ENCODE results near the gene CLEC4C. TPM values are rescaled to one million over a fixed set of nuclear protein-coding genes. Genes with fewer than 3 reads are reported as not detected.
"Not testable (repeated sequence)": the region's sequence is repeated elsewhere in the genome, so short reads cannot be mapped to it uniquely, and the experiment has no call there.

CLEC4C gene, protein sequence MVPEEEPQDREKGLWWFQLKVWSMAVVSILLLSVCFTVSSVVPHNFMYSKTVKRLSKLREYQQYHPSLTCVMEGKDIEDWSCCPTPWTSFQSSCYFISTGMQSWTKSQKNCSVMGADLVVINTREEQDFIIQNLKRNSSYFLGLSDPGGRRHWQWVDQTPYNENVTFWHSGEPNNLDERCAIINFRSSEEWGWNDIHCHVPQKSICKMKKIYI
- total RNA-seq (2014; rRNA removed; shearing (Covaris generic)): not detected in 2 replicates

DNA sequence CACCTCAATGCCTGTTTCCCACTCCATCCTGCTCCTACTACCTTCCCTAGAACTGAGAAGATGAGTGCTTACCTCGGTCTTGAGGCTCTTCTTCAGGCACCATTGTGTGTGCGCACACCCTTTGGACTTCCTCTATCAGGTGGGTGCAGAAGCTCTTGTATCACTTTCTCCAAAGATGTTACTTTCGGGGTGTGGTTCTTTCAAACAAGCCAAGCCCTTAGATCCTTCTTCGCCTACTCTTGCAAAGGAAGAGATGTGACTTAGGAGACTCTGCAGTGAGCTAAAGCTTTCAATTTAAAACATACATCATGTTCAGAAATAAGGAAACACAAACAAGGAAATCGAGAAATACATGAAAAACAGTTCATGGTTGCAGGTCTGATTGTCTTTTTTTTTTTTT is at the start of gene CLEC4C:
CLEC4C (minus strand) TSS at position 130 of the 400 bp plus-strand sequence; CDS start at position 103, 27 bp downstream.
- H3K27me3 ChIP-seq: no peaks in the 10 kb centered on the region
- no peak for DNase-seq
- no peaks in the 10 kb centered on the region for H3K9me3 ChIP-seq (replicated peaks)
- H3K36me3 ChIP-seq: no peaks in the 10 kb centered on the region
- no peak within 1 kb of the TSS for H3K4me3 ChIP-seq
- H3K4me1 ChIP-seq: no peaks in the 10 kb centered on the region
- H3K27ac ChIP-seq: no peak within 1 kb of the TSS

DNA sequence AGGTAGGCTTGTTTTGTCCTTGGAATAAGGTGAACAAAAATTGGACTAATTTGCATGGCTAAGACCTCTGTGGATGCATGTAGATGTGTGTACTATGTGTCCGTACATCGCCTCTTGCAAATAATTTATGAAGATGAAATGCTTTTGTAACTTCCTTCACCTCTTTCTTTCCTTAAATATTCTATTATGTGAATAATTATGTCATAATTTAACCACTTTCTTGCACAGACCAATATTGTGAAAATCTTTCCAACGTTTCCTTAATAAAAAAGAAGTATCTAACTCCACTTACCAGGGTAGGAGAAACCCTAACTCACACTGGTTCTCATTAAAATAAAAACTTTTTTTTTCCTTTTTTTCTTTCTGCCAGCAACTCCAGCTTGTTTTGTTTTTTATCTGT is 46.0 kb upstream of the CLEC4C start:
- no peak overlapping the region for H3K27ac ChIP-seq
- no peaks in the 10 kb centered on the region for H3K36me3 ChIP-seq
- DNase-seq: no peak
- H3K4me3 ChIP-seq: no peak overlapping the region
- peaks cover 8% of the 10 kb centered on the region; the same call in 1 of the 2 replicates for H3K27me3 ChIP-seq
- H3K4me1 ChIP-seq: no peaks in the 10 kb centered on the region
- no peaks in the 10 kb centered on the region for H3K9me3 ChIP-seq (replicated peaks)

DNA sequence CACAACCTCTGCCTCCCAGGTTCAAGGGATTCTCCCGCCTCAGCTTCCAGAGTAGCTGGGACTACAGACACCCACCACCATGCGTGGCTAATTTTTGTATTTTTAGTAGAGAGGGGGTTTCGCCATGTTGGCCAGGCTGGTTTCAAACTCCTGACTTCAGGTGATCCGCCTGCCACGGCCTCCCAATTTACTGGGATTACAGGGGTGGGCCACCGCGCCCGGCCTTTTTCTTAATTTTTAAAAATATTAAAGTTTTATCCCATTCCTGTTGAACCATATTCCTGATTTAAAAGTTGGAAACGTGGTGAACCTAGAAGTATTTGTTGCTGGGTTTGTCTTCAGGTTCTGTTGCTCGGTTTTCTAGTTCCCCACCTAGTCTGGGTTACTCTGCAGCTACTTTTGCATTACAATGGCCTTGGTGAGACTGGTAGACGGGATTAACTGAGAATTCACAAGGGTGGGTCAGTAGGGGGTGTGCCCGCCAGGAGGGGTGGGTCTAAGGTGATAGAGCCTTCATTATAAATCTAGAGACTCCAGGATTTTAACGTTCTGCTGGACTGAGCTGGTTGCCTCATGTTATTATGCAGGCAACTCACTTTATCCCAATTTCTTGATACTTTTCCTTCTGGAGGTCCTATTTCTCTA is 41.8 kb upstream of the CLEC4C start, which contains the start of gene NANOG:
NANOG (plus strand) TSS at position 519 of the 645 bp plus-strand sequence. CDS start 213 bp downstream, outside the sequence.
- not testable (repeated sequence) for H3K9me3 ChIP-seq (replicated peaks); H3K36me3 ChIP-seq; H3K27ac ChIP-seq; DNase-seq; H3K4me3 ChIP-seq; H3K27me3 ChIP-seq; H3K4me1 ChIP-seq

DNA sequence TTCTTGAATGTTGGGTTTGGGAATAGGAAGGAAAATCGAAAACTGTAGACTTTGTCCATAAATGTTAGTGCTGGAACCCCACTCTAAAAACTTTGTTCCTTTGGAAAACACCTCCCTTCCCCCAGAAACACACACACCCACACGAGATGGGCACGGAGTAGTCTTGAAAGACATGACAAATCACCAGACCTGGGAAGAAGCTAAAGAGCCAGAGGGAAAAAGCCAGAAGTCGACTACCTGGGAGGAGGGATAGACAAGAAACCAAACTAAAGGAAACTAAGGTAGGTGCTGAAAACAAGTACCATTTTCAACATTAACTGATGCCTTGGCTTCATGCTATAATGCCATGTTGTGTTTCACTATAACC is 41.1 kb upstream of the CLEC4C start:
- Histone ChIP-seq H3K36me3 (no peaks in the 10 kb centered on the region), H3K27me3 (peaks cover 8% of the 10 kb centered on the region; the same call in 1 of the 2 replicates), H3K4me3 (no peak overlapping the region), H3K9me3 (replicated peaks) (no peaks in the 10 kb centered on the region), H3K4me1 (no peaks in the 10 kb centered on the region), H3K27ac (no peak overlapping the region)
- DNase-seq: no peak

DNA sequence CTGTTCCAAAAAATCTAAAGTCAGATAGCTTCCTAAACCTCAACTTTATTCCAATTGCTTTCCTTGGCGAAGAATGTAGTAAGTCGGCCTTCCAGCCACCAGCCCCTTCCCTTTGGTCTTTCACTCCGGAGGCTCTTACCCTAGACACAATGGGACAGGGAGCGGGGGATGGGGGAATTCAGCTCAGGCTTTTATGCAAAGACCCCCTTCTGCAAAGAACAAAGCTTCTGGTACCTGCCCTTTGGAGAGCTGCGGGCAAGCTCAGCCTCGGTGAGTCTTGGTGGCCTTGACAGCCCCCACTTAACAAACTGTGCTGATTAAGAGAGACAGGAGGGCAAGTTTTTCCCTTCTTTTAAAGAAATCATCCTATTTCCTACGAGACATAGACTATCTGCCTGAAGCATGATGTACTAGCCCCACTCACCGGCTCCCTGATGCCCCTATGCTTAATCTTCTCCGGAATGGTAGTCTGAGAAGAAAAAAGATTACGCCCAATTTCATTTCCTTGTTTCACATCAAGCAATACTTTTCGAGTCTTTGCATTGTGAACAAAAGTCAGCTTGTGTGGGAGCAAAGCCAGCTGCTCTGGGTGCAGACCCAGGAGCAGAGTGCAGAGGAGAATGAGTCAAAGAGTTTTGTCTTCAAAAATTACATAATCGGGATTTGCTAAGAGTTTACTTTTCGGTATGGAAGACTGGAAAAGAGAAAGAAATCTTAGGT is 40.6 kb upstream of the CLEC4C start:
- Histone ChIP-seq H3K27me3 (peaks cover 8% of the 10 kb centered on the region; the same call in 1 of the 2 replicates), H3K27ac (no peak overlapping the region), H3K36me3 (no peaks in the 10 kb centered on the region), H3K4me1 (no peaks in the 10 kb centered on the region), H3K9me3 (replicated peaks) (no peaks in the 10 kb centered on the region), H3K4me3 (no peak overlapping the region)
- DNase-seq: no peak

DNA sequence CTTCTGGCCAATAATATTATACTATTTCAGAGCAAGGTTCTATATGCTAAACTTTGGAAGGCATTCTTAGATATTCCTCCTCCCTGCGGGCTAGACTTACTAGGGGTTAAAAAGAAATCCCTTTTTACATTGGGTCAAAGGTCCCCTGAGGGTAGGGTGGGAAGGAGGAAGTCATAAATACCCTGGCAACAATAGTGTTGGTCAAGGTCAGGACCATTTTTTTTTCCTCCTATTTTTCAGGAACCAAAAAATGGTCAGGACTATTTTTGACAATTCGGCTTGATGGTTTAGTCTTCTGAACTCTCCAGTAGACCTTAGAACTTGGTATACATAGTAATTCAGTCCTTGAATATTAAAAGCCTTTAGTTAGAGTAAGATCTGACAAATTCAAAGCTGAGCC is 37.5 kb upstream of the CLEC4C start:
- Histone ChIP-seq H3K4me1 (no peaks in the 10 kb centered on the region), H3K27me3 (no peaks in the 10 kb centered on the region), H3K36me3 (no peaks in the 10 kb centered on the region), H3K9me3 (replicated peaks) (no peaks in the 10 kb centered on the region), H3K4me3 (no peak overlapping the region), H3K27ac (no peak overlapping the region)
- no peak for DNase-seq

DNA sequence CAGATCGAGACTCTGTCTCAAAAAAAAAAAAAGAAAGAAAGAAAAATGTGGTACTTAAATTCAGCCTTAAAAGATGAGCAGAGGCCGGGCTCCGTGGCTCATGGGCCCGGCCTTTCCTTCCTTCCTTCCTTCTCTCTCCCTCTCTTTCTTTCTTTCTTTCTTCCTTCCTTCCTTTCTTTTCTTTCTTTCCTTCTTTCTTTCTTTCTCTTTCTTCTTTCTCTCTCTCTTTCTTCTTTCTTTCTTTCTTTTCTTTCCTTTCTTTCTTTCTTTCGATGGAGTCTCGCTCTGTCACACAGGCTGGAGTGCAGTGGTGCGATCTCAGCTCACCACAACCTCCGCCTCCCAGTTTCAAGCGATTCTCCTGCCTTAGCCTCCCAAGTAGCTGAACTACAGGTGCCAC is 36.3 kb upstream of the CLEC4C start:
- not testable (repeated sequence) for H3K4me1 ChIP-seq; H3K36me3 ChIP-seq; H3K27me3 ChIP-seq; H3K9me3 ChIP-seq (replicated peaks); DNase-seq; H3K4me3 ChIP-seq; H3K27ac ChIP-seq

DNA sequence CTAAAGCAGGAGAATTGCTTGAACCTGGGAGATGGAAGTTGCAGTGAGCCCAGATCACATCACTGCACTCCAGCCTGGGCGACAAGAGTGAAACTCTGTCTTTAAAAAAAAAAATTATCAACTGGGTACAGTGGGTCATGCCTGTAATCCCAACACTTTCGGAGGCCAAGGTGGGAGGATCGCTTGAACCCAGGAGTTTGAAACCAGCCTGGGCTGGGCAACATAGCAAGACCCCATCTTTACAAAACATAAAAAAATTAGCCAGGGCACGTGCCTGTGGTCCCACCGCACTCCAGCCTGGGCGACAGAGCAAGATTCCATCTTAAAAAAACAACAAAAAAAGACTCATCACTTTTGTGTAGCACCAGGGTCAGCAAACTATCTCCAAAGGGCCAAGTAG is 34.9 kb upstream of the CLEC4C start:
- Histone ChIP-seq H3K36me3 (no peaks in the 10 kb centered on the region), H3K27ac (no peak overlapping the region), H3K4me3 (no peak overlapping the region), H3K27me3 (no peaks in the 10 kb centered on the region), H3K4me1 (no peaks in the 10 kb centered on the region), H3K9me3 (replicated peaks) (no peaks in the 10 kb centered on the region)
- no peak for DNase-seq

DNA sequence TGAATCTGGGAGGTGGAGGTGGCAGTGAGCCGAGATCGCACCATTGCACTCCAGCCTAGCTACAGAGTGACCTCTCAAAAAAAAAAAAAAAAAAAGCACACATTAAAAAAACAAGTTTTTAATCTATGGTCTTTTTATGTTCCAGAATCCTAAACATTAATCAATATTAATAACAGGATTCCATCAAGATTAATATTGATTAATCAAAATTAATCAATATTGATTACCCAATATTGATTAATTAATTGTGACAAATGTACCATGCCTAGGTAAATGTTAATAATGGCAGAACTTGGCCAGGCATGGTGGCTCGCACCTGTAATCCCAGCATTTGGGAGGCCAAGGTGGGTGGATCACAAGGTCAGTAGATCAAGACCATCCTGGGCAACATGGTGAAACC is 34.1 kb upstream of the CLEC4C start:
- no peak overlapping the region for H3K4me3 ChIP-seq
- H3K36me3 ChIP-seq: no peaks in the 10 kb centered on the region
- no peaks in the 10 kb centered on the region for H3K9me3 ChIP-seq (replicated peaks)
- H3K27me3 ChIP-seq: no peaks in the 10 kb centered on the region
- H3K27ac ChIP-seq: no peak overlapping the region
- no peak for DNase-seq
- H3K4me1 ChIP-seq: no peaks in the 10 kb centered on the region

DNA sequence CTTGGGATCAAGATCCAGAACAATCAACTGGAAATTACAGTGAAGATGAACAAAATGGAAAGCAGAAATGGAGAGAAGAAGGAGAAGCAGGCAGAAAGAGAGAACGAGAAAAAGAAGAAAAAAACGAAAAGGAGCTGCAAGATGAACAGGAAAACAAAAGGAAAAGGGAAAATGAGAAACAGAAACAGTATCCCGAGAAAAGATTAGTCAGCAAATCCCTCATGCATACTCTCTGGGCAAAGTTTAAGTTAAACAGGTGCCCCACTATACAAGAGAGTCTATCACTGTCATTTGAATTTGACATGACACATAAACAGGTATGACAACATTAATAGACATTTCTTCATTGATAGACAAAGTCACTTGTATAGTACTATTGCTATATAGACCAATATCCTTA is 22.8 kb upstream of the CLEC4C start:
- DNase-seq: no peak
- H3K27me3 ChIP-seq: no peaks in the 10 kb centered on the region
- no peaks in the 10 kb centered on the region for H3K4me1 ChIP-seq
- H3K4me3 ChIP-seq: no peak overlapping the region
- no peaks in the 10 kb centered on the region for H3K9me3 ChIP-seq (replicated peaks)
- H3K27ac ChIP-seq: no peak overlapping the region
- no peaks in the 10 kb centered on the region for H3K36me3 ChIP-seq

DNA sequence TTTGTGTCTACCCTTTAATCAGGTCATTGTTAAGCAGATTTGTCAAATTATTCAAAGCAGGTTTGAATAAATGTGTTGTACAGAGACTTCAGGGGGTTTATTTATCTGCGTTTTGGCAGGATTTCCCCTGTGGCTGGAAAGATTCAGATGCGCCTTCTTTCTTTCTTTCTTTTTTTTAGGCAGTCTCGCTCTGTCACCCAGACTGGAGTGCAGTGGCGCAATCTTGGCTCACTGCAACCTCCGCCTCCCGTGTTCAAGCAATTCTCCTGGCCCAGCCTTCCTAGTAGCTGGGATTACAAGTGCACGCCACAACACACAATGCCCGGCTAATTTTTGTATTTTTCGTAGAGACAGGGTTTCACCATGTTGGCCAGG is 11.6 kb upstream of the CLEC4C start:
- no peak overlapping the region for H3K4me3 ChIP-seq
- no peaks in the 10 kb centered on the region for H3K27me3 ChIP-seq
- no peak for DNase-seq
- H3K4me1 ChIP-seq: no peaks in the 10 kb centered on the region
- H3K9me3 ChIP-seq (replicated peaks): no peaks in the 10 kb centered on the region
- H3K27ac ChIP-seq: no peak overlapping the region
- H3K36me3 ChIP-seq: no peaks in the 10 kb centered on the region

DNA sequence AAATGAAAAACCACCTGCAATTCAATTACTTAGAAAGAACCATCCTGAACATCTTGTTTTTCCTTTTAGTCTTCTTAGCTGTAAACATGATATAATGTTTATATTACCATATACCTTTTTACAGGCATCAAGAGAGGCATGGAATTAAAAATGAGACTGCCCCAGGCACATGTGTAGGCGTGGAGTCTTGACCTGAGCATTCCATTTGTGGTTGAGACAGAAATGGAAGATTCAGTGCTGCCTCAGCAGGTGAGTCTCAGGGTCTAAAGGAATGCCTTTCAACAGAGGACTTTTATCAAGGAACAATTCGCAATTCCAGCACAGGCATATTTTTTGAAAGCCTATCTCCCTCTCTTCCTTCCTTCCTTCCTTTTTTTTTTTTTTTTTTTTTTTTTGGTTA is 9.8 kb upstream of the CLEC4C start:
- no peak overlapping the region for H3K4me3 ChIP-seq
- H3K9me3 ChIP-seq (replicated peaks): no peaks in the 10 kb centered on the region
- DNase-seq: no peak
- H3K27me3 ChIP-seq: no peaks in the 10 kb centered on the region
- H3K27ac ChIP-seq: no peak overlapping the region
- H3K36me3 ChIP-seq: no peaks in the 10 kb centered on the region
- H3K4me1 ChIP-seq: no peaks in the 10 kb centered on the region

DNA sequence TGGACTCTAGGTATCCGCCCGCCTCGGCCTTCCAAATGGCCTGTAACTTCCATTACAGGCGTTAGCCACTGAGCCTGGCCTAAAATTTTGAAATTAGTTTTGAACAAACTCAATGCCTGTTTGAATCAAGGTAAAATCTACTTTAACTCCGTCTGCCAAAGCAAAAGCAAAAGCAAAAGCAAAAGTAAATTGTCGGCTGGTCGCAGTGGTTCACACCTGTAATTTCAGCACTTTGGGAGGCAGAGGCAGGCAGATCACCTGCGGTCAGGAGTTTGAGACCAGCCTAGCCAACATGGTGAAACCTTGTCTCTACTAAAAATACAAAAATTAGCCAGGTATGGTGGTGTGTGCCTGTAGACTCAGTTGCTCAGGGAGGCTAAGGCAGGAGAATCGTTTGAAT is 8.5 kb upstream of the CLEC4C start:
- not testable (repeated sequence) for H3K4me3 ChIP-seq, DNase-seq, H3K27me3 ChIP-seq

DNA sequence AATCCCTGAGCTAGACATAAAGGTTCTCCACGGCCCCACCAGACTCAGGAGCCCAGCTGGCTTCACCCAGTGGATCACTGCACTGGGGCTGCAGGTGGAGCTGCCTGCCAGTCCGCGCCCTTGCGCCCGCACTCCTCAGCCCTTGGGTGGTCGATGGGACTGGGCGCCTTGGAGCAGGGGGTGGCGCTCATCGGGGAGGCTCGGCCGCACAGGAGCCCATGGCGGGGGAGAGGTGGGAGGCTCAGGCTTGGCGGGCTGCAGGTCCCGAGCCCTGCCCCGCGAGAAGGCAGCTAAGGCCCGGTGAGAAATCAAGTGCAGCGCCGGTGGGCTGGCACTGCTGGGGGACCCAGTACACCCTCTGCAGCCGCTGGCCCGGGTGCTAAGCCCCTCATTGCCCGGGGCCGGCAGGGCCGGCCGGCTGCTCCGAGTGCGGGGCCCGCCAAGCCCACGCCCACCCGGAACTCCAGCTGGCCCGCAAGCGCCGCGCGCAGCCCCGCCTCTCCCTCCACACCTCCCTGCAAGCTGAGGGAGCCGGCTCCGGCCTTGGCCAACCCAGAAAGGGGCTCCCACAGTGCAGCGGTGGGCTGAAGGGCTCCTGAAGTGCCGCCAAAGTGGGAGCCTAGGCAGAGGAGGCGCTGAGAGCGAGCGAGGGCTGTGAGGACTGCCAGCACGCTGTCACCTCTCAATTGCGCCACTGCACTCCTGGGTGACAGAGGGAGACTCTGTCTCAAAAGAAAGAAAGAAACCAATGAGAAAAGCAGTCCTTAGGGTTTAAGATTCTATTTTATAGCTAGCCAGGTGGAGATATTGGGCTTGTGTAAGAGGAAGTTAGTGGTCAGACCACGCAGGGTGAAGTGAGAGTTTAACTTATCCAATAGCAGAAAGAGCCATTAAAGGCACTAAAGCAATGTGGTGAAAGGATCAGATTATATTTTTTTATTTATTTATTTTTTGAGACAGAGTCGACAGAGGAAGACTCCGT is 5.1 kb upstream of the CLEC4C start:
- H3K4me1 ChIP-seq; H3K9me3 ChIP-seq (replicated peaks); DNase-seq; H3K27ac ChIP-seq; H3K36me3 ChIP-seq; H3K4me3 ChIP-seq; H3K27me3 ChIP-seq: not testable (repeated sequence)

More for the DNA sequence above, 8.5 kb upstream of the CLEC4C start:
- H3K9me3 ChIP-seq (replicated peaks); H3K27ac ChIP-seq; H3K4me1 ChIP-seq; H3K36me3 ChIP-seq: not testable (repeated sequence)
